ENCODE results near the gene GID8. TPM values are rescaled to one million over a fixed set of nuclear protein-coding genes. Genes with fewer than 3 reads are reported as not detected.

GID8 gene
- total and polyA plus RNA-seq, 8 donors, result 10.8 to 39.3 (median 15.5) TPM

DNA sequence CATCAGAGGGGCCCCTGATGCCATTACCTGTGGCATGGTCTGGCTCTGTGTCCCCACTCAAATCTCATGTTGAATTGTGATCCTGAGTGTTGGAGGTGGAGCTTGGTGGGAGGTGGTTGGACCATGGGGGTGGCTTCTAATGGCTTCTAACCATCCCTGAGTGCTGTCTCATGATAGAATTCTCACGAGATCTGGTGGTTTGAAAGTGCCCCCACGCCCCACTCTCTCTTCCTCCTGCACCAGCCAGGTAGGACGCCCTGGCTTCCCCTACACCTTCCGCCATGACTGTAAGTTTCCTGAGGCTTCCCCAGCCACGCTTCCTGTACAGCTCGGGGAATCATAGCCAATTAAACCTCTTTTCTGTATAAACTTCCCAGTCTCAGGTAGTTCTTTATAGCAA lies 53.9 kb downstream of the GID8 start:
- peaks cover 0 to 86% (median 37%) of the 10 kb centered on the region in 3 donors for H3K27me3 ChIP-seq
- H3K9me3 ChIP-seq, result no peaks in the 10 kb centered on the region
- TF ChIP-seq, protein P1, sequence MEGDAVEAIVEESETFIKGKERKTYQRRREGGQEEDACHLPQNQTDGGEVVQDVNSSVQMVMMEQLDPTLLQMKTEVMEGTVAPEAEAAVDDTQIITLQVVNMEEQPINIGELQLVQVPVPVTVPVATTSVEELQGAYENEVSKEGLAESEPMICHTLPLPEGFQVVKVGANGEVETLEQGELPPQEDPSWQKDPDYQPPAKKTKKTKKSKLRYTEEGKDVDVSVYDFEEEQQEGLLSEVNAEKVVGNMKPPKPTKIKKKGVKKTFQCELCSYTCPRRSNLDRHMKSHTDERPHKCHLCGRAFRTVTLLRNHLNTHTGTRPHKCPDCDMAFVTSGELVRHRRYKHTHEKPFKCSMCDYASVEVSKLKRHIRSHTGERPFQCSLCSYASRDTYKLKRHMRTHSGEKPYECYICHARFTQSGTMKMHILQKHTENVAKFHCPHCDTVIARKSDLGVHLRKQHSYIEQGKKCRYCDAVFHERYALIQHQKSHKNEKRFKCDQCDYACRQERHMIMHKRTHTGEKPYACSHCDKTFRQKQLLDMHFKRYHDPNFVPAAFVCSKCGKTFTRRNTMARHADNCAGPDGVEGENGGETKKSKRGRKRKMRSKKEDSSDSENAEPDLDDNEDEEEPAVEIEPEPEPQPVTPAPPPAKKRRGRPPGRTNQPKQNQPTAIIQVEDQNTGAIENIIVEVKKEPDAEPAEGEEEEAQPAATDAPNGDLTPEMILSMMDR (IDR thresholded peaks at IDR 0.05), result no peak
- no peak for TF ChIP-seq POLR2A (IDR thresholded peaks at IDR 0.05)
- no peak for TF ChIP-seq POLR2AphosphoS5 (IDR thresholded peaks at IDR 0.05)
- no peak for DNase-seq
- H3K36me3 ChIP-seq, result no peaks in the 10 kb centered on the region
- intact Hi-C loops (cut with DNase I; ENCODE audit: low total_unique reads), result no loop called here
- no peak overlapping the region for H3K27ac ChIP-seq
- H3K4me3 ChIP-seq, result no peak overlapping the region
- H3K4me1 ChIP-seq, result no peaks in the 10 kb centered on the region
- 64 to 84% (median 71%) methylated on average over 6 of the region's 6 CpGs for WGBS, 5 donors

DNA sequence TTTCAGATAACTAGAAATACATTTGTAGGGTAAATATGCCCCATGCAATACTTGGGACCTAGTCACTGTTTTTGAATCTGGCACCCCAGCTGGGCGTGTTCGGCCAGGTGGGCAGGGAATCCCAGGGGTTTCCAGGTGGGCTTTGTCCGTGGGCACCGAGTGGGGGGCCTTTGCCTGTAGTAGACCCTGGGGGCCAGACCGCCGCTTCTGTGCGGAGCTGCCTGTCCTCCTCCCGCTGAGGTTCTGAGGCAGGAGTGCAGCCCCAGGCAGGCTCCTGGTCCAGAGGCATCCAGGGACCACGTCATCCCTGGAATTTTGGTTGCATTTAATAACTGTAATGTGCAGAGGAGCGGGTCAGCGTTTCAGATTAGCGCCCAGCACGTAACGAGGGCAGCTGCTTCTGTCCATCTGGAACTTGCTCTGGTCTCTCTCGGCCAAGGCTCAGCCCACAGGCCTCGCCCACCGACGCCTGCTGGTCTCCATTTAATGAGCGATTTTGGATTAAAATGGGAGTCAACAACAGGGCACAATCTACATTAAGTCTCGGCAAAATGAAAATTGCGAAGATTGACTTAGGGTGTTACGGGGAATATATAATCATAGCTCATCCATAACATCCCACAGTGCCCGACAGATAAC lies 56.0 kb downstream of the GID8 start:
- TF ChIP-seq POLR2A (IDR thresholded peaks at IDR 0.05) (no peak), POLR2AphosphoS5 (IDR thresholded peaks at IDR 0.05) (no peak), EP300 (IDR thresholded peaks at IDR 0.05) (no peak)
- TF ChIP-seq, protein P1 (IDR thresholded peaks at IDR 0.05), result no peak

DNA sequence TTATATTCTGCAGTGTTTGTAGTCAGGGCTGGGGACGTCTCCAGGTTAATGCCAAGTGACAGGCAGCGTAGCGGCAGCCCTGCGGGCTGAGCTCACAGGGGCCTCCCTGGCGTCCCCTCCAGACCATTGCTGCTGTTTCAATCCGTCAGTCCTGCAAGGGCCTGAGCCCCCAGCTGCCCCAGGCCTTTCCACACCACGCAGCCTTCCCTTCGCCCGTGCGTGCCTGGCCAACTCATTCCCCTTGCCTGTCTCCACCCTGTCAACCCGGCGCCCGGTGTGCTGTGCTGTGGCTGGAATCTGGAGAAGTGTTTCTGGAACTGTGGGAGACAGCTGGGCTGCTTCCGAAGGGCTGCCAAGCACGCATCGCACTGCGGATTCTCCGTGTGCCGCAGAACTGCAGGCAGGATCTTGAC lies 56.9 kb downstream of the GID8 start:
- intact Hi-C loops (cut with DNase I; ENCODE audit: low total_unique reads), result no loop called here
- DNase-seq, result no peak
- H3K27ac ChIP-seq, result no peak overlapping the region
- no peaks in the 10 kb centered on the region for H3K36me3 ChIP-seq
- H3K9me3 ChIP-seq, result peaks cover 0 to 7% (median 0%) of the 10 kb centered on the region in 4 donors
- TF ChIP-seq, protein P1 (IDR thresholded peaks at IDR 0.05), result no peak
- TF ChIP-seq POLR2A (IDR thresholded peaks at IDR 0.05), result no peak
- no peak for TF ChIP-seq POLR2AphosphoS5 (IDR thresholded peaks at IDR 0.05)
- no peak for TF ChIP-seq EP300 (IDR thresholded peaks at IDR 0.05)
- H3K4me1 ChIP-seq, result no peaks in the 10 kb centered on the region
- WGBS, 5 donors, result 75 to 78% (median 76%) methylated on average over 19 of the region's 19 CpGs
- H3K4me3 ChIP-seq, result no peak overlapping the region
- H3K27me3 ChIP-seq, result peaks cover 3 to 97% (median 60%) of the 10 kb centered on the region in 3 donors

More for the DNA sequence above, 56.0 kb downstream of the GID8 start:
- no peaks in the 10 kb centered on the region for H3K36me3 ChIP-seq
- WGBS, 5 donors, result 85 to 90% (median 86%) methylated on average over 23 of the region's 23 CpGs
- H3K27ac ChIP-seq, result no peak overlapping the region
- H3K4me1 ChIP-seq, result no peaks in the 10 kb centered on the region
- H3K4me3 ChIP-seq, result no peak overlapping the region
- peaks cover 0 to 94% (median 51%) of the 10 kb centered on the region in 3 donors for H3K27me3 ChIP-seq
- intact Hi-C loops (cut with DNase I; ENCODE audit: low total_unique reads), result no loop called here
- DNase-seq, result no peak
- H3K9me3 ChIP-seq, result no peaks in the 10 kb centered on the region

DNA sequence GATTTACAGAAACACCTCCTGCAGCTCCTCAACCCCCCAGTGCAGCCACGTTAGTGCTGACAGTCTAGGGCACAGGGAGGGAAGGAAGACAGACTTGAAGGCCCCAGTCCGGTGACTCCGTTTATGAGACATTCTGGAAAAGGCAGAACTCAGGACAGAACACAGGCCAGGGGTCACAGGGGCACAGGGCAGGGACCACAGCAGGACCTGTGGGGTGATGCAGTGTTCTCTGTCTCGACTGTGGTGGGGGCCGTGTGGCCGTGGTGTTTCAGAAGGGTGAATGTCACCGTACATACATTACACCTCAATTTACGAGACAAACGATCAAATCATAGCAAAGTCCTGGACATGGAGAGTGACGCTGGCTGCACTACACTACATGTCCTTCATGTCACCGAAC lies 57.5 kb downstream of the GID8 start:
- WGBS, 5 donors, result 59 to 73% (median 68%) methylated on average over 11 of the region's 11 CpGs
- Histone ChIP-seq H3K27me3 (peaks cover 5 to 98% (median 62%) of the 10 kb centered on the region in 3 donors), H3K27ac (no peak overlapping the region), H3K4me3 (no peak overlapping the region), H3K4me1 (no peaks in the 10 kb centered on the region), H3K36me3 (no peaks in the 10 kb centered on the region), H3K9me3 (peaks cover 0 to 7% (median 0%) of the 10 kb centered on the region in 4 donors)
- TF ChIP-seq EP300 (IDR thresholded peaks at IDR 0.05), result no peak
- TF ChIP-seq POLR2AphosphoS5 (IDR thresholded peaks at IDR 0.05), result no peak
- TF ChIP-seq POLR2A (IDR thresholded peaks at IDR 0.05), result no peak
- TF ChIP-seq, protein P1 (IDR thresholded peaks at IDR 0.05), result no peak
- intact Hi-C loops (cut with DNase I; ENCODE audit: low total_unique reads), result no loop called here
- no peak for DNase-seq
